IMR-90 (cell line): ENCODE results near the gene PARPBP. TPM values are rescaled to one million over a fixed set of nuclear protein-coding genes. Genes with fewer than 3 reads are reported as not detected.

Experiments
- microRNA-seq, 2 experiments: library from miRNA; stranded (forward) in 1 of 2; unstranded in 1 of 2; fragments of 10-50 nt in 1 of 2; fragments of <30 nt in 1 of 2; gene quantifications in 1 of 2; microRNA quantifications in 1 of 2; one replicate each; pipeline versions ENCODE3 to v1.1.0; 2013 to 2020; ENCODE audit not compliant: insufficient read depth in 1 of 2, insufficient read length in 1 of 2, unreplicated experiment in 1 of 2
- polyA plus RNA-seq, 3 experiments: library from polyadenylated mRNA; depleted of rRNA; stranded (reverse); fragments of >200 nt; gene quantifications; 2 replicates each; pipeline ENCODE4 v1.2.3, GENCODE V29; 2012; ENCODE audit warnings: low replicate concordance in 1 of 3
- small RNA-seq, 5 experiments: library from RNA; depleted of rRNA; stranded (forward); fragments of <200 nt; gene quantifications; one replicate each; pipeline ENCODE3, GENCODE V24; 2012
- total RNA-seq: library from RNA; depleted of rRNA; stranded (reverse); fragments of >200 nt; gene quantifications from 2 replicates; pipeline ENCODE4 v1.2.3, GENCODE V29; 2012; rRNA removed

The PARPBP gene
- total and polyA plus RNA-seq, 2 of the 4 experiments (the other 2 are of a cell fraction), result 4.8 to 7.2 TPM

Small RNAs within 50 kb of the gene (microRNA-seq; reads per million reads assigned to microRNA genes)
- not detected for gene RN7SL793P (ENCODE audit: insufficient read depth, insufficient read length)

Small RNAs within 50 kb of the gene (small RNA-seq; reads per million reads assigned to genes)
- gene RN7SL793P, result 0 reads per million in 5 experiments

Other genes starting within 250 kb of the PARPBP start
- 27.2 and 27.5 TPM in 2 replicates for gene DRAM1, start 242.6 kb upstream of the PARPBP start, total RNA-seq
- 15.8 and 20.0 TPM in 2 replicates for gene DRAM1, start 242.6 kb upstream of the PARPBP start, polyA plus RNA-seq (2012; rRNA removed)
- 82.8 and 87.1 TPM in 2 replicates for gene WASHC3, start 58.2 kb upstream of the PARPBP start, total RNA-seq
- 52.7 and 54.8 TPM in 2 replicates for gene WASHC3, start 58.2 kb upstream of the PARPBP start, polyA plus RNA-seq (2012; rRNA removed)
- gene NUP37, start 69 bp upstream of the PARPBP start, total RNA-seq, result 55.0 and 71.9 TPM in 2 replicates
- gene NUP37, start 69 bp upstream of the PARPBP start, polyA plus RNA-seq (2012; rRNA removed), result 28.4 and 41.1 TPM in 2 replicates
- not detected in 2 replicates for gene PMCH, start 77.7 kb downstream of the PARPBP start, total RNA-seq
- gene PMCH, start 77.7 kb downstream of the PARPBP start, polyA plus RNA-seq (2012; rRNA removed), result not detected in 2 replicates